HG02763 (cell line): ENCODE data around the gene MBNL2.
A peak's percentile ranks its signal among the peaks of the same experiment; 100 is the strongest.
"Not testable (repeated sequence)": the region's sequence is repeated elsewhere in the genome, so short reads cannot be mapped to it uniquely, and the experiment has no call there.

Source experiments
- ATAC-seq: cut with Tn5 transposase; IDR thresholded peaks from one replicate; pipeline ENCODE4 v1.9.1; 2021; ENCODE audit warnings: mild to moderate bottlenecking, moderate library complexity; ENCODE audit not compliant: unreplicated experiment

MBNL2 gene

GRCh38 chr13:97341135-97341534 lies 119.0 kb downstream of the MBNL2 start:
- ATAC-seq: no peak

- no peak for ATAC-seq
Measured at GRCh38 chr13:97342136-97342535, 120.0 kb downstream of the MBNL2 start.

- ATAC-seq: no peak
Measured at GRCh38 chr13:97342936-97343335, 120.8 kb downstream of the MBNL2 start.

- ATAC-seq: peak; percentile 44
Measured at GRCh38 chr13:97344265-97345175, 122.4 kb downstream of the MBNL2 start.

- no peak for ATAC-seq
Measured at GRCh38 chr13:97346097-97346496, 124.0 kb downstream of the MBNL2 start.

- no peak for ATAC-seq
Measured at GRCh38 chr13:97346561-97347254, 124.6 kb downstream of the MBNL2 start.

GRCh38 chr13:97347255-97347932 lies 125.3 kb downstream of the MBNL2 start:
- no peak for ATAC-seq

GRCh38 chr13:97348569-97349100 lies 126.5 kb downstream of the MBNL2 start:
- ATAC-seq: no peak

- ATAC-seq: not testable (repeated sequence)
Measured at GRCh38 chr13:97352012-97352411, 129.9 kb downstream of the MBNL2 start.

- ATAC-seq: no peak
Measured at GRCh38 chr13:97352815-97353214, 130.7 kb downstream of the MBNL2 start.

GRCh38 chr13:97353927-97354675 lies 132.0 kb downstream of the MBNL2 start:
- no peak for ATAC-seq

- ATAC-seq: no peak
Measured at GRCh38 chr13:97354808-97355207, 132.7 kb downstream of the MBNL2 start.

GRCh38 chr13:97356592-97356991 lies 134.5 kb downstream of the MBNL2 start:
- no peak for ATAC-seq

GRCh38 chr13:97359181-97360057 lies 137.3 kb downstream of the MBNL2 start:
- ATAC-seq: peak; percentile 87

GRCh38 chr13:97360610-97361009 lies 138.5 kb downstream of the MBNL2 start:
- no peak for ATAC-seq

GRCh38 chr13:97364031-97364430 lies 141.9 kb downstream of the MBNL2 start:
- ATAC-seq: no peak

- no peak for ATAC-seq
Measured at GRCh38 chr13:97364827-97365226, 142.7 kb downstream of the MBNL2 start.

GRCh38 chr13:97366172-97366688 lies 144.1 kb downstream of the MBNL2 start:
- ATAC-seq: no peak
